Measurements from ENCODE around the gene MUC4. TPM values are rescaled to one million over a fixed set of nuclear protein-coding genes. Genes with fewer than 3 reads are reported as not detected.
A peak's percentile ranks its signal among the peaks of the same experiment; 100 is the strongest.

The MUC4 gene
- total RNA-seq, 6 donors from 2014 or later, result 4.6 to 75.4 (median 11.3) TPM

GRCh38 chr3:195709676-195710085 is 102.0 kb downstream of the MUC4 start:
- Histone ChIP-seq H3K4me1 (no peaks in the 10 kb centered on the region), H3K27me3 (no peaks in the 10 kb centered on the region), H3K36me3 (peaks cover 0 to 44% (median 29%) of the 10 kb centered on the region in 4 donors), H3K9me3 (no peaks in the 10 kb centered on the region), H3K27ac (no peak overlapping the region), H3K4me3 (no peak overlapping the region)
- DNase-seq (no peak), ATAC-seq (ENCODE audit: low FRiP score in 2 of 2) (no peak)
- no peak for TF ChIP-seq POLR2A (IDR thresholded peaks at IDR 0.05)
- no peak for TF ChIP-seq EP300 (IDR thresholded peaks at IDR 0.05)
- no peak for TF ChIP-seq POLR2AphosphoS5 (IDR thresholded peaks at IDR 0.05)
- no peak for TF ChIP-seq CTCF (IDR thresholded peaks at IDR 0.05)
- 95% methylated on average over 6 of the region's 6 CpGs for WGBS, 2 donors

- Histone ChIP-seq H3K27me3 (no peaks in the 10 kb centered on the region), H3K36me3 (peaks cover 0 to 39% (median 25%) of the 10 kb centered on the region in 4 donors), H3K27ac (no peak overlapping the region), H3K9me3 (no peaks in the 10 kb centered on the region), H3K4me1 (no peaks in the 10 kb centered on the region), H3K4me3 (no peak overlapping the region)
- WGBS, 2 donors, result 85 to 91% methylated on average over 6 of the region's 6 CpGs
- peak in 1 of 2 donors; percentile 30 for ATAC-seq (ENCODE audit: low FRiP score in 2 of 2)
- no peak for TF ChIP-seq CTCF (IDR thresholded peaks at IDR 0.05)
- TF ChIP-seq EP300 (IDR thresholded peaks at IDR 0.05), result no peak
- no peak for DNase-seq
These were observed 102.9 kb downstream of the MUC4 start for GRCh38 chr3:195708626-195709481.

GRCh38 chr3:195708061-195708460 is 103.7 kb downstream of the MUC4 start:
- Histone ChIP-seq H3K27ac (no peak overlapping the region), H3K9me3 (no peaks in the 10 kb centered on the region), H3K36me3 (peaks cover 0 to 39% (median 25%) of the 10 kb centered on the region in 4 donors), H3K4me1 (no peaks in the 10 kb centered on the region), H3K4me3 (no peak overlapping the region), H3K27me3 (no peaks in the 10 kb centered on the region)
- DNase-seq (no peak), ATAC-seq (ENCODE audit: low FRiP score in 2 of 2) (peak; percentile 16 to 28)
- WGBS, 2 donors, result 69 to 85% methylated on average over 6 of the region's 6 CpGs
- TF ChIP-seq CTCF (IDR thresholded peaks at IDR 0.05), result no peak
- no peak for TF ChIP-seq POLR2A (IDR thresholded peaks at IDR 0.05)
- TF ChIP-seq EP300 (IDR thresholded peaks at IDR 0.05), result no peak
- no peak for TF ChIP-seq POLR2AphosphoS5 (IDR thresholded peaks at IDR 0.05)

GRCh38 chr3:195705081-195705991 is 106.4 kb downstream of the MUC4 start:
- no peaks in the 10 kb centered on the region for H3K4me1 ChIP-seq
- H3K4me3 ChIP-seq, result no peak overlapping the region
- no peaks in the 10 kb centered on the region for H3K9me3 ChIP-seq
- TF ChIP-seq POLR2A (IDR thresholded peaks at IDR 0.05) (no peak), CTCF (IDR thresholded peaks at IDR 0.05) (no peak), POLR2AphosphoS5 (IDR thresholded peaks at IDR 0.05) (no peak), EP300 (IDR thresholded peaks at IDR 0.05) (no peak)
- peak in 1 of 2 donors; percentile 21 for ATAC-seq (ENCODE audit: low FRiP score in 2 of 2)
- WGBS, 2 donors, result 88 to 89% methylated on average over 9 of the region's 9 CpGs
- H3K27me3 ChIP-seq, result no peaks in the 10 kb centered on the region
- DNase-seq, result no peak
- H3K27ac ChIP-seq, result no peak overlapping the region
- peaks cover 0 to 32% (median 15%) of the 10 kb centered on the region in 4 donors for H3K36me3 ChIP-seq

All from upper lobe of left lung (tissue), 6 donors.